Endothelial cell of umbilical vein (primary cell): ENCODE results near the gene GSE1. TPM values are rescaled to one million over a fixed set of nuclear protein-coding genes. Genes with fewer than 3 reads are reported as not detected.

Experiments
- BruUV-seq: library from RNA; stranded (reverse); fragments of 400-500 nt; replicated peaks from 2 replicates; lab custom pipeline; 2021; lab: Mats Ljungman, UMichigan
- CTCF ChIA-PET: fragments of 300-600, 350-600 bp; sonication (Branson Sonifier 250); formaldehyde crosslinking; loops from one replicate; lab custom pipeline; 2021; ENCODE audit warnings: antibody characterized with exemption, inconsistent platforms; lab: Charles Lee
- POLR2A ChIA-PET: fragments of 300-600, 350-600 bp; sonication (Branson Sonifier 250); formaldehyde crosslinking; loops from one replicate; lab custom pipeline; 2021; ENCODE audit warnings: antibody characterized with exemption, inconsistent platforms; lab: Charles Lee
- DNase-seq: peaks from one replicate; pipeline ENCODE4 v3.0.0-alpha.2; 2011; ENCODE audit warnings: low read depth, low spot score
- FAIRE-seq: peaks from 2 replicates; lab custom pipeline; 2011; peaks lifted over from hg19 to GRCh38; lab: Jason Lieb, UNC
- H2AFZ ChIP-seq: 2 replicates; pipeline ENCODE4 v1.6.0; 2012; ENCODE audit warnings: low read depth, low read length, control low read depth, inconsistent platforms
- H3K27ac ChIP-seq: 2 replicates; pipeline ENCODE4 v1.5.1; 2011; ENCODE audit warnings: low read depth, mild to moderate bottlenecking, control low read depth, low read length, moderate library complexity; ENCODE audit not compliant: insufficient read depth
- H3K27me3 ChIP-seq, 2 experiments: 2 replicates each; pipeline versions ENCODE4 v1.6.0 to v1.6.1; 2011; ENCODE audit warnings: low read length in 2 of 2, mixed read lengths in 1 of 2; ENCODE audit not compliant: control insufficient read depth in 2 of 2, insufficient read depth in 2 of 2
- H3K36me3 ChIP-seq, 2 experiments: 2 replicates in 1 of 2; 3 replicates in 1 of 2; pipeline ENCODE4 v1.5.1; 2011; ENCODE audit warnings: low read length in 2 of 2, mild to moderate bottlenecking in 1 of 2, moderate library complexity in 1 of 2; ENCODE audit not compliant: control insufficient read depth in 2 of 2, insufficient read depth in 2 of 2; ENCODE audit errors: extremely low read depth in 1 of 2
- H3K4me1 ChIP-seq: 3 replicates; pipeline ENCODE4 v1.5.1; 2011; ENCODE audit warnings: mild to moderate bottlenecking, low read length; ENCODE audit not compliant: control insufficient read depth, insufficient read depth; ENCODE audit errors: extremely low read depth
- H3K4me2 ChIP-seq: 2 replicates; pipeline ENCODE4 v1.6.1; 2011; ENCODE audit warnings: low read length, control low read depth, mixed read lengths; ENCODE audit not compliant: insufficient read depth
- H3K4me3 ChIP-seq, 3 experiments: fragments of 200-600 bp in 1 of 3; sonication (generic), shearing (Covaris generic) in 1 of 3; replicated peaks in 1 of 3; 2 replicates each; pipeline ENCODE4 v1.5.1; 2011 to 2016; ENCODE audit warnings: control low read depth in 3 of 3, low read length in 3 of 3, mild to moderate bottlenecking in 2 of 3, inconsistent platforms in 1 of 3, low read depth in 1 of 3, moderate library complexity in 1 of 3; ENCODE audit not compliant: insufficient read depth in 1 of 3
- H3K79me2 ChIP-seq: 2 replicates; pipeline ENCODE4 v1.6.0; 2012; ENCODE audit warnings: low read length, inconsistent platforms; ENCODE audit not compliant: control insufficient read depth, insufficient read depth
- H3K9ac ChIP-seq: replicated peaks from 2 replicates; pipeline ENCODE3; 2011; ENCODE audit warnings: low read length, control low read depth; ENCODE audit not compliant: insufficient read depth; ENCODE audit errors: extremely low read depth
- H3K9me1 ChIP-seq: replicated peaks from 3 replicates; pipeline ENCODE4 v1.6.0; 2011; ENCODE audit warnings: mild to moderate bottlenecking, low read length; ENCODE audit not compliant: control insufficient read depth, insufficient read depth; ENCODE audit errors: extremely low read depth
- H3K9me3 ChIP-seq: replicated peaks from 2 replicates; pipeline ENCODE4 v1.5.1; 2012; ENCODE audit warnings: low read length, inconsistent platforms; ENCODE audit not compliant: control insufficient read depth, insufficient read depth
- H4K20me1 ChIP-seq: replicated peaks from 2 replicates; pipeline ENCODE3; 2011; ENCODE audit warnings: mild to moderate bottlenecking, low read length; ENCODE audit not compliant: control insufficient read depth, insufficient read depth; ENCODE audit errors: extremely low read depth
- CTCF ChIP-seq, 2 donors: IDR thresholded peaks; 1 replicate in 1 of 2; 2 replicates in 1 of 2; pipeline ENCODE4 v1.5.1; 2011; ENCODE audit warnings: low read length in 2 of 2, mild to moderate bottlenecking in 2 of 2, moderate library complexity in 2 of 2, control low read depth in 1 of 2, inconsistent platforms in 1 of 2, low read depth in 1 of 2; ENCODE audit not compliant: insufficient read depth in 1 of 2; ENCODE audit errors: extremely low read depth in 1 of 2
- EZH2 ChIP-seq: IDR thresholded peaks from 2 replicates; pipeline ENCODE4 v1.6.1; 2012; ENCODE audit warnings: borderline replicate concordance, low read depth, mild to moderate bottlenecking, moderate library complexity, low read length, inconsistent platforms; ENCODE audit not compliant: severe bottlenecking
- FOS ChIP-seq: IDR thresholded peaks from 2 replicates; pipeline ENCODE4 v1.6.1; 2011; ENCODE audit warnings: mild to moderate bottlenecking, low read length, moderate library complexity, borderline replicate concordance; ENCODE audit not compliant: insufficient read depth
- GATA2 ChIP-seq: IDR thresholded peaks from 2 replicates; pipeline ENCODE4 v1.7.0; 2011; ENCODE audit warnings: low read depth, mild to moderate bottlenecking, moderate library complexity, mixed read lengths, low read length; ENCODE audit not compliant: insufficient read length, insufficient read depth
- JUN ChIP-seq: IDR thresholded peaks from 2 replicates; pipeline ENCODE4 v1.6.1; 2011; ENCODE audit warnings: borderline replicate concordance, low read depth; ENCODE audit not compliant: insufficient read length, insufficient read depth
- MAX ChIP-seq: IDR thresholded peaks from 2 replicates; pipeline ENCODE4 v1.6.1; 2011; ENCODE audit not compliant: insufficient read depth, insufficient read length
- MYC ChIP-seq: IDR thresholded peaks from one replicate; pipeline ENCODE4 v1.6.1; 2011; ENCODE audit warnings: mild to moderate bottlenecking, low read depth, low read length
- POLR2A ChIP-seq: IDR thresholded peaks from 2 replicates; pipeline ENCODE4 v1.6.1; 2012; ENCODE audit warnings: low read depth, mild to moderate bottlenecking, control low read depth, low read length
- POLR2AphosphoS5 ChIP-seq: IDR thresholded peaks from 2 replicates; pipeline ENCODE4 v1.6.1; 2012; ENCODE audit warnings: low read depth, mild to moderate bottlenecking, control low read depth, low read length, moderate library complexity; ENCODE audit not compliant: insufficient read depth
- dilution Hi-C: fragments of 300-500 bp; cut with MboI; formaldehyde crosslinking; loops from one replicate; pipeline ENCODE4 v1.15.0; 2019; ENCODE audit warnings: low sequenced_read_pairs; ENCODE audit not compliant: extremely low pct_ligation_motif_present
- intact Hi-C: fragments of 100-400 bp; cut with micrococcal nuclease; formaldehyde crosslinking; loops from one replicate; pipeline ENCODE4 v1.10.0; 2022
- polyA plus RNA-seq, 4 experiments: library from polyadenylated mRNA; depleted of rRNA in 3 of 4; stranded (reverse) in 3 of 4; unstranded in 1 of 4; fragments of >200 nt; gene quantifications; 2 replicates each; pipeline versions ENCODE4 v1.2.1 to v1.2.3, GENCODE V29; 2011 to 2012; ENCODE audit warnings: missing spikeins in 1 of 4
- total RNA-seq: library from RNA; stranded (reverse); gene quantifications from 2 replicates; pipeline ENCODE4 v1.2.3, GENCODE V29; 2021

The GSE1 gene
- total and polyA plus RNA-seq, 2 donors (not counting 3 experiments of a cell fraction or from before 2014, with no cell fraction given): 4.2 to 18.3 TPM

DNA sequence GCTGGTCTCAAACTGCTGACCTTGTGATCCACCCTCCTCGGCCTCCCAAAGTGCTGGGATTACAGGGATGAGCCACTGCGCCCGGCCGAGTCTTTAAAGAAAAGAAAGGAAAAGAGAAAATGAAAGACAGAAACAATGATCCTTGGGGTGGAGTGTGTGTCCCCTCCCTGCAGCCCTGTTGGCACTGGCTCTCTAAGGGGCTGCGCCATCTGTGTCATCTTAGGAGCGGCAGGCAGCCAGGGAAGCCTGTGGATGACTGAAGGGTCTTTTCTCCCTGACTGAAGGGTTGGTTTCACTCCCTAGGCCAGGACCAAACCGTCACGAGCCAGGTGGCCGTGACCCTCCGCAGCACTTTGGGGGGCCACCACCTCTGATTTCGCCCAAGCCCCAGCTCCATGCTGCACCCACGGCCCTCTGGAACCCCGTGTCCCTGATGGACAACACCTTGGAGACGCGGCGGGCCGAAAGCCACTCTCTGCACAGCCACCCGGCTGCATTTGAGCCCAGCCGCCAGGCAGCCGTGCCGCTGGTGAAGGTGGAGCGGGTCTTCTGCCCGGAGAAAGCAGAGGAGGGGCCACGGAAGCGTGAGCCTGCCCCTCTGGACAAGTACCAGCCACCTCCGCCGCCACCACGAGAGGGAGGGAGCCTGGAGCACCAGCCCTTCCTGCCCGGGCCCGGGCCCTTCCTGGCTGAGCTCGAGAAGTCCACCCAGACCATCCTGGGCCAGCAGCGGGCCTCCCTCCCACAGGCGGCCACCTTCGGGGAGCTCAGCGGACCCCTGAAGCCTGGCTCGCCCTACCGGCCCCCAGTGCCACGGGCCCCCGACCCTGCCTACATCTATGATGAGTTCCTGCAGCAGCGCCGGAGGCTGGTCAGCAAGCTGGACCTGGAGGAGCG is 48.0 kb downstream of the GSE1 start:
- Histone ChIP-seq H3K79me2 (no peaks in the 10 kb centered on the region), H3K4me1 (no peaks in the 10 kb centered on the region), H3K4me3 (no peak overlapping the region), H4K20me1 (no peaks in the 10 kb centered on the region), H3K4me2 (no peak overlapping the region), H3K27me3 (no peaks in the 10 kb centered on the region), H3K9ac (no peak overlapping the region), H3K9me3 (no peaks in the 10 kb centered on the region), H3K27ac (no peak overlapping the region), H2AFZ (no peak overlapping the region), H3K9me1 (no peaks in the 10 kb centered on the region), H3K36me3 (peaks cover 0 to 3% of the 10 kb centered on the region in 2 experiments)
- POLR2A ChIA-PET: no interaction called here
- no TSS peak for BruUV-seq
- intact Hi-C loops: no loop called here
- DNase-seq (no peak), FAIRE-seq (no peak)
- CTCF ChIA-PET: interaction anchor here (1.0 to 8.2 kb wide), 6 partner anchors 12 to 100 kb away, joined by 3 to 119 read pairs (median 8); no protein-coding TSS in a partner anchor
- dilution Hi-C loops: no loop called here
- TF ChIP-seq MAX (no peak), CTCF (IDR thresholded peaks at IDR 0.05; ENCODE audit: extremely low read depth in 1 of 2, insufficient read depth in 1 of 2, low read depth in 1 of 2, low read length in 2 of 2) (no peak), JUN (no peak), FOS (no peak), GATA2 (no peak), POLR2A (no peak), EZH2 (no peak), POLR2AphosphoS5 (no peak), MYC (no peak)
